K562 (cell line): ENCODE data around the gene PRKCE. TPM values are rescaled to one million over a fixed set of nuclear protein-coding genes. Genes with fewer than 3 reads are reported as not detected.

Experiments
- ATAC-seq: fragments of 200-7000 bp; cut with Tn5 transposase; 3 replicates; pipeline ENCODE4 v1.9.1; 2020; ENCODE audit warnings: moderate library complexity
- BruUV-seq: library from RNA; stranded (reverse); fragments of 400-500 nt; replicated peaks from 2 replicates; lab custom pipeline; 2021; lab: Mats Ljungman, UMichigan
- CTCF ChIA-PET: fragments of 300-600 bp; formaldehyde crosslinking; extraction: SDS; loops from one replicate; lab custom pipeline; 2021; ENCODE audit warnings: low intra/inter-chr PET ratio; lab: Yijun Ruan, JAX
- POLR2A ChIA-PET: fragments of 300-600, 350-650 bp; sonication (Branson Sonifier 250); formaldehyde crosslinking; extraction: SDS; loops from one replicate; lab custom pipeline; 2021; ENCODE audit warnings: antibody characterized with exemption, inconsistent platforms; lab: Yijun Ruan, JAX
- DNase-seq, 4 experiments: peaks; one replicate each; pipeline versions ENCODE4 v3.0.0 to v3.0.0-alpha.2; 2011 to 2018; ENCODE audit warnings: low spot score in 3 of 4, mixed read lengths in 3 of 4; ENCODE audit errors: extremely low read depth in 1 of 4
- FAIRE-seq: peaks from 2 replicates; lab custom pipeline; 2011; peaks lifted over from hg19 to GRCh38; lab: Jason Lieb, UNC
- H2AFZ ChIP-seq: 2 replicates; pipeline ENCODE4 v1.6.0; 2011; ENCODE audit warnings: low read depth, low read length, control low read depth, inconsistent platforms
- H3K27ac ChIP-seq: fragments of 200-600 bp; 3 replicates; pipeline ENCODE4 v1.8.0; 2011; ENCODE audit warnings: low read depth, mild to moderate bottlenecking, control low read depth, inconsistent platforms, low read length, moderate library complexity, mixed read lengths; ENCODE audit errors: extremely low read depth
- H3K27me3 ChIP-seq, 2 experiments: fragments of 300-600 bp in 1 of 2; 2 replicates in 1 of 2; 3 replicates in 1 of 2; pipeline versions ENCODE4 v1.6.0 to v1.8.0; 2011; ENCODE audit warnings: inconsistent platforms in 2 of 2, low read length in 2 of 2, mild to moderate bottlenecking in 1 of 2, mixed read lengths in 1 of 2, moderate library complexity in 1 of 2; ENCODE audit not compliant: control insufficient read depth in 2 of 2, insufficient read depth in 2 of 2
- H3K36me3 ChIP-seq: fragments of 300-600 bp; 3 replicates; pipeline ENCODE4 v1.8.0; 2011; ENCODE audit warnings: mild to moderate bottlenecking, low read length, inconsistent platforms; ENCODE audit not compliant: control insufficient read depth, insufficient read depth
- H3K4me1 ChIP-seq, 2 experiments: fragments of 200-600 bp in 1 of 2; replicated peaks in 1 of 2; 2 replicates in 1 of 2; 3 replicates in 1 of 2; pipeline versions ENCODE4 v1.5.1 to v1.8.0; 2011; ENCODE audit warnings: inconsistent platforms in 2 of 2, low read length in 2 of 2, mild to moderate bottlenecking in 1 of 2, mixed read lengths in 1 of 2, moderate library complexity in 1 of 2; ENCODE audit not compliant: control insufficient read depth in 2 of 2, insufficient read depth in 2 of 2
- H3K4me2 ChIP-seq: 2 replicates; pipeline ENCODE4 v1.6.1; 2011; ENCODE audit warnings: low read length, control low read depth, inconsistent platforms, mixed read lengths; ENCODE audit not compliant: insufficient read depth
- H3K4me3 ChIP-seq: fragments of 200-600 bp; sonication (generic), shearing (Covaris generic); 2 replicates; pipeline ENCODE4 v1.5.1; 2016; ENCODE audit warnings: control low read depth, inconsistent platforms
- H3K79me2 ChIP-seq: fragments of 200-600 bp; 3 replicates; pipeline ENCODE4 v1.8.0; 2011; ENCODE audit warnings: low read length, inconsistent platforms; ENCODE audit not compliant: control insufficient read depth, insufficient read depth
- H3K9ac ChIP-seq, 2 experiments: 2 replicates each; pipeline versions ENCODE4 v1.6.0 to v1.6.1; 2011; ENCODE audit warnings: low read depth in 2 of 2, low read length in 2 of 2, control low read depth in 1 of 2, inconsistent platforms in 1 of 2, mild to moderate bottlenecking in 1 of 2, mixed read lengths in 1 of 2; ENCODE audit not compliant: insufficient read depth in 1 of 2
- H3K9me1 ChIP-seq: one replicate; pipeline ENCODE4 v1.6.0; 2011; ENCODE audit warnings: inconsistent platforms, mild to moderate bottlenecking, low read length, moderate library complexity; ENCODE audit not compliant: control insufficient read depth, insufficient read depth
- H3K9me3 ChIP-seq: replicated peaks from 2 replicates; pipeline ENCODE4 v1.5.1; 2011; ENCODE audit warnings: low read depth, low read length, inconsistent platforms; ENCODE audit not compliant: control insufficient read depth, insufficient read depth
- H4K20me1 ChIP-seq: replicated peaks from 2 replicates; pipeline ENCODE4 v1.6.1; 2011; ENCODE audit warnings: low read length, inconsistent platforms, mixed read lengths; ENCODE audit not compliant: control insufficient read depth, insufficient read depth
- MTA3 ChIP-seq: fragments of 450-650 bp; formaldehyde crosslinking; IDR thresholded peaks from 2 replicates; pipeline ENCODE4 v1.6.1; 2017; ENCODE audit warnings: mild to moderate bottlenecking, borderline replicate concordance
- NFRKB ChIP-seq: fragments of 450-650 bp; IDR thresholded peaks from 2 replicates; pipeline ENCODE4 v1.6.1; 2016; ENCODE audit warnings: low read depth
- SREBF2 ChIP-seq: sonication (generic); formaldehyde crosslinking; IDR thresholded peaks from 2 replicates; pipeline ENCODE4 v1.4.0; 2020; ENCODE audit warnings: mild to moderate bottlenecking, missing genetic modification reagents
- ZC3H4 ChIP-seq: sonication (generic); formaldehyde crosslinking; IDR thresholded peaks from 2 replicates; pipeline ENCODE4 v1.9.0; 2021; ENCODE audit warnings: missing genetic modification reagents, borderline replicate concordance
- ZKSCAN1 ChIP-seq: fragments of 150-350 bp; IDR thresholded peaks from 2 replicates; pipeline ENCODE4 v1.6.1; 2016; ENCODE audit warnings: low read depth, low read length
- ZNF408 ChIP-seq: fragments of 250-450 bp; sonication (Bioruptor Pico); IDR thresholded peaks from 2 replicates; pipeline ENCODE4 v1.4.0; 2020; ENCODE audit warnings: low read depth, mild to moderate bottlenecking, moderate library complexity
- WGBS: fragments of 100-300 bp; shearing (Covaris generic); methylation state at CpG from one replicate; pipeline ENCODE4 v1.1.6; 2016; ENCODE audit warnings: low coverage, mixed read lengths; ENCODE audit not compliant: insufficient coverage; ENCODE audit errors: missing lambda C conversion rate; 5-methylcytosine and 5-hydroxymethylcytosine counted together
- in situ Hi-C: fragments of 300-500 bp; cut with MboI; formaldehyde crosslinking; loops from 4 replicates; pipeline ENCODE4 v1.15.0; 2018; ENCODE audit warnings: inconsistent platforms, mixed read lengths
- intact Hi-C: fragments of 100-400 bp; cut with micrococcal nuclease; formaldehyde crosslinking; loops from 2 replicates; pipeline ENCODE4 v1.14.2; 2022
- polyA plus RNA-seq, 8 experiments: library from polyadenylated mRNA; depleted of rRNA in 4 of 8; stranded (reverse) in 5 of 8; unstranded in 3 of 8; fragments of >200 nt; fragmentation: Nextera tagmentation in 2 of 8; fragmentation: Illumina TruSeq in 1 of 8; extraction: Ambion mirVana in 2 of 8; extraction: Trizol in 1 of 8; gene quantifications; 2 replicates each; pipeline versions ENCODE4 v1.2.1 to v1.2.3, GENCODE V29; 2011 to 2014; ENCODE audit warnings: inconsistent platforms in 1 of 8, missing spikeins in 1 of 8
- total RNA-seq, 7 experiments: library from RNA; depleted of rRNA in 6 of 7; stranded (reverse); fragments of >200 nt in 6 of 7; fragmentation: Illumina TruSeq in 2 of 7; extraction: Trizol in 2 of 7; gene quantifications; 2 replicates each; pipeline versions ENCODE4 v1.2.1 to v1.2.3, GENCODE V29; 2011 to 2021; ENCODE audit warnings: low replicate concordance in 1 of 7
- TF ChIP-seq, protein P1 (sequence below): sonication (generic); IDR thresholded peaks from 2 replicates; pipeline ENCODE4 v1.6.1; 2016
- TF ChIP-seq, protein P2 (sequence below): sonication (generic); formaldehyde crosslinking; IDR thresholded peaks from 2 replicates; pipeline ENCODE4 v1.8.1; 2023; ENCODE audit warnings: missing genetic modification reagents, mild to moderate bottlenecking, borderline replicate concordance
- TF ChIP-seq, protein P3 (sequence below): fragments of 450-650 bp; IDR thresholded peaks from 2 replicates; pipeline ENCODE4 v1.6.1; 2017; ENCODE audit warnings: mild to moderate bottlenecking, moderate library complexity

PRKCE gene
- total and polyA plus RNA-seq, 9 of the 15 experiments (the other 6 are each of a cell fraction or from before 2014, with no cell fraction given), result 0.06 to 1.0 (median 0.22) TPM; not detected in 1

DNA sequence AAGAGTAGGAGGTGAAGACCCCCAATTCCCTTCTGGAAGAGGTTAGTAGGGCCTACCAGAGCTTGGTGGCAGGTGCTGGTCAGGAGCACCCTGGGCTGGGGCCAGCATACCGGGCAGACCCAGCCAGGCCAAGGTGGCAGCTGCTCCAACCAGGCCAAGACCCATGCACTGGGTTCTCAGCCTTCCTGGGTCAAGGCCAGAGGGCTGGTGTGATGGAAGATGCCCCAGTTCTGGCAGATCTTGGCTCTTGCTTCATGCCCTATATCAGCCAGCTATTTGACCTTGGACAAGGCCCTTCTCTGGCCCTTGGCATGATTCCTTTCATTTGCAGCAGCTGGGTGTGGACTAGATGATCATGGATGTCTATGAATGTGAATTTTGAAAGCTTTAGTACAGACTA is 57.7 kb downstream of the PRKCE start:
- in situ Hi-C loops (no loop called here), intact Hi-C loops (no loop called here)
- no peak for DNase-seq
- ChIA-PET CTCF (no interaction called here), POLR2A (interaction anchor here (1.1 to 1.6 kb wide), 2 partner anchors 13 to 14 kb away, joined by 4 to 5 read pairs; no protein-coding TSS in a partner anchor)
- 11% methylated on average over 1 of the region's 1 CpG for whole genome bisulfite sequencing
- H3K27me3 ChIP-seq, result peaks cover 2 to 18% of the 10 kb centered on the region in 2 experiments; a peak in 4 of 5 replicates
- no peaks in the 10 kb centered on the region for H4K20me1 ChIP-seq
- TF ChIP-seq, protein P1, sequence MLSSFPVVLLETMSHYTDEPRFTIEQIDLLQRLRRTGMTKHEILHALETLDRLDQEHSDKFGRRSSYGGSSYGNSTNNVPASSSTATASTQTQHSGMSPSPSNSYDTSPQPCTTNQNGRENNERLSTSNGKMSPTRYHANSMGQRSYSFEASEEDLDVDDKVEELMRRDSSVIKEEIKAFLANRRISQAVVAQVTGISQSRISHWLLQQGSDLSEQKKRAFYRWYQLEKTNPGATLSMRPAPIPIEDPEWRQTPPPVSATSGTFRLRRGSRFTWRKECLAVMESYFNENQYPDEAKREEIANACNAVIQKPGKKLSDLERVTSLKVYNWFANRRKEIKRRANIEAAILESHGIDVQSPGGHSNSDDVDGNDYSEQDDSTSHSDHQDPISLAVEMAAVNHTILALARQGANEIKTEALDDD, result no peak
- TF ChIP-seq ZKSCAN1 (no peak), MTA3 (no peak), ZC3H4 (CRISPR knock-in tag) (no peak)
- no peaks in the 10 kb centered on the region for H3K9me3 ChIP-seq
- H2AFZ ChIP-seq, result no peak overlapping the region
- ATAC-seq, result no peak
- H3K27ac ChIP-seq, result no peak overlapping the region
- no peaks in the 10 kb centered on the region for H3K79me2 ChIP-seq
- BruUV-seq, result no TSS peak
- H3K4me1 ChIP-seq, result no peaks in the 10 kb centered on the region
- FAIRE-seq, result no peak
- H3K4me2 ChIP-seq, result no peak overlapping the region
- no peaks in the 10 kb centered on the region for H3K9me1 ChIP-seq
- no peaks in the 10 kb centered on the region for H3K36me3 ChIP-seq
- no peak overlapping the region for H3K9ac ChIP-seq
- no peak overlapping the region for H3K4me3 ChIP-seq

DNA sequence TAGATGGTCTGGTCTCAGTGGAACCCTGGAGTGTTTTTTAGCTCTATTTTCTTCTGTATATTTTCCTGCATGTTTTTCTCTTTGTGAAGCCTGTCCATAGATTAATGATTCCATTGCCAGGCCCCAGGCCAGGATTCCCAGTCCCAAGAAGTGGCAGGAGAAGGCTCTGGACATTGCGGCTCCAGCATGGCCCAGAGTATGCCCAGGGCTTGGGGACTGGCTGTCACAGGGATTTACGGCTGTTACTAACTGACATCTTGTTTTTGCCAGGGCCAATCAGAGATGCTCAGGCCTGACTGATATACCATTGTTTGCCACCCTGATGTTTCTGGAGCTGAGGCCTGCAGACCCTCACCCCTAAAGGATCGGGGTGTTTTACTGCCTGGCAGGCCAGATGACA is 59.0 kb downstream of the PRKCE start:
- no peak for ATAC-seq
- POLR2A ChIA-PET, result interaction anchor here (0.6 to 1.6 kb wide), 2 partner anchors 13 kb away, joined by 3 to 5 read pairs; no protein-coding TSS in a partner anchor
- CTCF ChIA-PET, result no interaction called here
- TF ChIP-seq ZNF408 (CRISPR knock-in tag) (no peak), NFRKB (no peak), SREBF2 (CRISPR knock-in tag) (no peak)
- TF ChIP-seq, protein P2, sequence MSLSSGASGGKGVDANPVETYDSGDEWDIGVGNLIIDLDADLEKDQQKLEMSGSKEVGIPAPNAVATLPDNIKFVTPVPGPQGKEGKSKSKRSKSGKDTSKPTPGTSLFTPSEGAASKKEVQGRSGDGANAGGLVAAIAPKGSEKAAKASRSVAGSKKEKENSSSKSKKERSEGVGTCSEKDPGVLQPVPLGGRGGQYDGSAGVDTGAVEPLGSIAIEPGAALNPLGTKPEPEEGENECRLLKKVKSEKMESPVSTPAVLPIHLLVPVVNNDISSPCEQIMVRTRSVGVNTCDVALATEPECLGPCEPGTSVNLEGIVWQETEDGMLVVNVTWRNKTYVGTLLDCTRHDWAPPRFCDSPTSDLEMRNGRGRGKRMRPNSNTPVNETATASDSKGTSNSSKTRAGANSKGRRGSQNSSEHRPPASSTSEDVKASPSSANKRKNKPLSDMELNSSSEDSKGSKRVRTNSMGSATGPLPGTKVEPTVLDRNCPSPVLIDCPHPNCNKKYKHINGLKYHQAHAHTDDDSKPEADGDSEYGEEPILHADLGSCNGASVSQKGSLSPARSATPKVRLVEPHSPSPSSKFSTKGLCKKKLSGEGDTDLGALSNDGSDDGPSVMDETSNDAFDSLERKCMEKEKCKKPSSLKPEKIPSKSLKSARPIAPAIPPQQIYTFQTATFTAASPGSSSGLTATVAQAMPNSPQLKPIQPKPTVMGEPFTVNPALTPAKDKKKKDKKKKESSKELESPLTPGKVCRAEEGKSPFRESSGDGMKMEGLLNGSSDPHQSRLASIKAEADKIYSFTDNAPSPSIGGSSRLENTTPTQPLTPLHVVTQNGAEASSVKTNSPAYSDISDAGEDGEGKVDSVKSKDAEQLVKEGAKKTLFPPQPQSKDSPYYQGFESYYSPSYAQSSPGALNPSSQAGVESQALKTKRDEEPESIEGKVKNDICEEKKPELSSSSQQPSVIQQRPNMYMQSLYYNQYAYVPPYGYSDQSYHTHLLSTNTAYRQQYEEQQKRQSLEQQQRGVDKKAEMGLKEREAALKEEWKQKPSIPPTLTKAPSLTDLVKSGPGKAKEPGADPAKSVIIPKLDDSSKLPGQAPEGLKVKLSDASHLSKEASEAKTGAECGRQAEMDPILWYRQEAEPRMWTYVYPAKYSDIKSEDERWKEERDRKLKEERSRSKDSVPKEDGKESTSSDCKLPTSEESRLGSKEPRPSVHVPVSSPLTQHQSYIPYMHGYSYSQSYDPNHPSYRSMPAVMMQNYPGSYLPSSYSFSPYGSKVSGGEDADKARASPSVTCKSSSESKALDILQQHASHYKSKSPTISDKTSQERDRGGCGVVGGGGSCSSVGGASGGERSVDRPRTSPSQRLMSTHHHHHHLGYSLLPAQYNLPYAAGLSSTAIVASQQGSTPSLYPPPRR, result no peak
- TF ChIP-seq, protein P3, sequence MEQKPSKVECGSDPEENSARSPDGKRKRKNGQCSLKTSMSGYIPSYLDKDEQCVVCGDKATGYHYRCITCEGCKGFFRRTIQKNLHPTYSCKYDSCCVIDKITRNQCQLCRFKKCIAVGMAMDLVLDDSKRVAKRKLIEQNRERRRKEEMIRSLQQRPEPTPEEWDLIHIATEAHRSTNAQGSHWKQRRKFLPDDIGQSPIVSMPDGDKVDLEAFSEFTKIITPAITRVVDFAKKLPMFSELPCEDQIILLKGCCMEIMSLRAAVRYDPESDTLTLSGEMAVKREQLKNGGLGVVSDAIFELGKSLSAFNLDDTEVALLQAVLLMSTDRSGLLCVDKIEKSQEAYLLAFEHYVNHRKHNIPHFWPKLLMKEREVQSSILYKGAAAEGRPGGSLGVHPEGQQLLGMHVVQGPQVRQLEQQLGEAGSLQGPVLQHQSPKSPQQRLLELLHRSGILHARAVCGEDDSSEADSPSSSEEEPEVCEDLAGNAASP, result no peak

More for the DNA sequence above, 59.0 kb downstream of the PRKCE start:
- H4K20me1 ChIP-seq, result no peaks in the 10 kb centered on the region
- no peaks in the 10 kb centered on the region for H3K9me3 ChIP-seq
- H3K4me2 ChIP-seq, result no peak overlapping the region
- DNase-seq (no peak), FAIRE-seq (no peak)
- H3K27ac ChIP-seq, result no peak overlapping the region
- no peak overlapping the region for H3K9ac ChIP-seq
- no peaks in the 10 kb centered on the region for H3K79me2 ChIP-seq
- no peaks in the 10 kb centered on the region for H3K9me1 ChIP-seq
- intact Hi-C loops, result no loop called here
- no peaks in the 10 kb centered on the region for H3K4me1 ChIP-seq
- 4% methylated on average over 3 of the region's 3 CpGs for WGBS
- no peak overlapping the region for H3K4me3 ChIP-seq
- no peaks in the 10 kb centered on the region for H3K36me3 ChIP-seq
- H2AFZ ChIP-seq, result no peak overlapping the region
- BruUV-seq, result no TSS peak
- in situ Hi-C loops, result no loop called here
- H3K27me3 ChIP-seq, result peaks cover 2 to 22% of the 10 kb centered on the region in 2 experiments; a peak in 4 of 5 replicates
